ENCODE measurements around the gene PIGH. TPM values are rescaled to one million over a fixed set of nuclear protein-coding genes. Genes with fewer than 3 reads are reported as not detected.
A peak's percentile ranks its signal among the peaks of the same experiment; 100 is the strongest.

PIGH gene
- 9.3 and 9.4 TPM in 2 replicates for total RNA-seq (2021)
- long read RNA-seq, transcript PIGH-201 (4 exons, 1,420 nt): major isoform, 61 of 71 reads
- long read RNA-seq, partial matches to known transcripts: 0 of 71 reads
- long read RNA-seq, other reads (novel, unspliced or antisense): 3 of 71 reads

- no CpG with 5 or more reads among the region's 77 CpGs for WGBS (ENCODE audit: extremely low coverage, insufficient read length, low lambda C conversion rate)
- H3K4me1 ChIP-seq (ENCODE audit: insufficient read depth, low read length): no peaks in the 10 kb centered on the region
Measured at GRCh38 chr14:67599698-67600561, at the start of gene PIGH. PIGH (minus strand) TSS chr14:67600268; CDS start chr14:67600203, 65 bp downstream.

More at GRCh38 chr14:67599698-67600561, at the start of gene PIGH:
- H2BK120ac ChIP-seq (ENCODE audit: low read depth, low read length, poor library complexity, severe bottlenecking): no peak within 1 kb of the TSS
- H2BK15ac ChIP-seq (ENCODE audit: low read depth, low read length): no peak within 1 kb of the TSS
- Mint-ChIP-seq H3K27me3 (ENCODE audit: low read depth) (peaks cover 59% of the 10 kb centered on the region), H3K27ac (peak within 1 kb of the TSS; percentile 43 to 89 (median 45); a peak in 5 of 7 replicates), H3K9me3 (no peaks in the 10 kb centered on the region; a peak in 1 of 5 replicates), H3K36me3 (ENCODE audit: insufficient read depth in 1 of 3, low read depth in 3 of 3) (no peaks in the 10 kb centered on the region), H3K4me1 (peaks cover 10% of the 10 kb centered on the region in 2 experiments), H3K4me3 (peak within 1 kb of the TSS; percentile 86 to 94)
- H3K9ac ChIP-seq (ENCODE audit: extremely low read depth, insufficient read length, low read length): peak within 1 kb of the TSS; percentile 45
- H3K23ac ChIP-seq (ENCODE audit: insufficient read length, low read depth, low read length): no peak within 1 kb of the TSS
- H4K20me1 ChIP-seq (ENCODE audit: control insufficient read depth, insufficient read depth, insufficient read length): no peaks in the 10 kb centered on the region
- H3K23me2 ChIP-seq (ENCODE audit: insufficient read length, low read depth, low read length, poor library complexity, severe bottlenecking): peaks cover 9% of the 10 kb centered on the region
- no peak within 1 kb of the TSS for H3K4ac ChIP-seq (ENCODE audit: low read depth, low read length)
- H2BK5ac ChIP-seq (ENCODE audit: insufficient read length, low read length): no peak within 1 kb of the TSS
- peak within 1 kb of the TSS; percentile 98 for H3K4me2 ChIP-seq (ENCODE audit: insufficient read depth, insufficient read length, low read length)
- H3K79me1 ChIP-seq (ENCODE audit: insufficient read depth, low read depth, low read length, poor library complexity, severe bottlenecking): no peaks in the 10 kb centered on the region
- H2BK20ac ChIP-seq (ENCODE audit: low read depth, low read length, poor library complexity, severe bottlenecking): no peak within 1 kb of the TSS
- H2BK12ac ChIP-seq (ENCODE audit: insufficient read length, low read depth, low read length): no peak within 1 kb of the TSS
- H4K5ac ChIP-seq (ENCODE audit: insufficient read length, low read depth, low read length): no peak within 1 kb of the TSS
- H4K8ac ChIP-seq (replicated peaks; ENCODE audit: insufficient read length, low read depth, low read length): no peak within 1 kb of the TSS
- H3K27ac ChIP-seq (ENCODE audit: insufficient read length, low read depth, low read length): no peak within 1 kb of the TSS
- peak; percentile 83 for TF ChIP-seq CTCF (conservative IDR thresholded peaks at IDR 0.05)
- peak within 1 kb of the TSS; percentile 88 for H3K18ac ChIP-seq (ENCODE audit: insufficient read length, low read depth, low read length)
- H3T11ph ChIP-seq (ENCODE audit: low read length): no peak within 1 kb of the TSS
- H3K79me2 ChIP-seq (ENCODE audit: insufficient read depth, low read length): no peaks in the 10 kb centered on the region
- peak within 1 kb of the TSS; percentile 5; the same call in 1 of the 2 replicates for H3K14ac ChIP-seq (ENCODE audit: insufficient read depth, low read length)
- no peak within 1 kb of the TSS for H2AK5ac ChIP-seq (ENCODE audit: insufficient read length, low read length)
- H2AFZ ChIP-seq (ENCODE audit: low read length): peak within 1 kb of the TSS; percentile 90
- DNase-seq: peak; percentile 94
- H3K56ac ChIP-seq (ENCODE audit: insufficient read length, low read depth, low read length): no peak within 1 kb of the TSS
- H4K91ac ChIP-seq (ENCODE audit: insufficient read length, low read depth, low read length): no peak within 1 kb of the TSS
- peaks cover 8% of the 10 kb centered on the region; the same call in 1 of the 2 replicates for H3K27me3 ChIP-seq (ENCODE audit: insufficient read depth, low read length)
- no peaks in the 10 kb centered on the region for H3K9me3 ChIP-seq (ENCODE audit: control insufficient read depth, low read depth, low read length)
